AG20443 (cell line): ENCODE measurements around the gene PRPH2.
"Not testable (repeated sequence)": the region's sequence is repeated elsewhere in the genome, so short reads cannot be mapped to it uniquely, and the experiment has no call there.

Source experiments
- DNase-seq: peaks from one replicate; pipeline ENCODE4 v3.0.0; 2012; ENCODE audit warnings: low spot score, mixed read lengths

Gene PRPH2

DNA sequence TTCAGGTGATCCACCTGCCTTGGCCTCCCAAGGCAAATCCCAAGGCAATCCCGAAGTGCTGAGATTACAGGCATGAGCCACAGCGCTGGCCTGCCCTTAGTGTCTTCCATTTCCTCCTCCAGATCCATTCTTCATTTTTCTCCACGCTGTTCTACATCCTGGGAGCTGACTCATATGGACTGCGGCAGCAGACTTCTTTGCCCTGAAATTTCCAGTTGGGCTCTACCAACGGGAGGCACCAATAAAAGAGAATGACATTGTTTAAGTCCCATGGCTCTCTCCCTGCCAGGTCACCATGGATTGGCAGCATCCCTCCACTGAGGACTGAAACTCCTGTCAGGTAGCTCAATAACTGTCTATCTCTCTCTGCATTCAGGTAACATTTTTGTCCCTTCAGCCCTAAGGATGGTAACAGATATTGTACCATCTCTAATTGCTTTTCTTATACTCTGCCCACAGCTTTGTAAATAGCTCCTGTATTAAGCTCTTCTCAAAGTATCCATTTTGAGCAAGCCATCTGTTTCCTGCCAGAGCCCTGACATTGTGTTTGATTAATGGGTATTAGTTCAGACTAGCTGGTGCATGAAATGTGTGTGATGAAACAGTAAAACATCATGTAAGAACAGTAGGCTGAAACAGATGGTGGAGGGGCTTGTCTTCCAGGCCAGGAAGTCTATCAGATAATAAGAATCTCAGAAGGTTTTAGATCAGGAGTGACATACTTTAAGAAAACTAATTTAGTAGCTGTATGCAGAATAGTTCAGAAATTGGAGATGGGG is 19.9 kb upstream of the PRPH2 start:
- no peak for DNase-seq

DNA sequence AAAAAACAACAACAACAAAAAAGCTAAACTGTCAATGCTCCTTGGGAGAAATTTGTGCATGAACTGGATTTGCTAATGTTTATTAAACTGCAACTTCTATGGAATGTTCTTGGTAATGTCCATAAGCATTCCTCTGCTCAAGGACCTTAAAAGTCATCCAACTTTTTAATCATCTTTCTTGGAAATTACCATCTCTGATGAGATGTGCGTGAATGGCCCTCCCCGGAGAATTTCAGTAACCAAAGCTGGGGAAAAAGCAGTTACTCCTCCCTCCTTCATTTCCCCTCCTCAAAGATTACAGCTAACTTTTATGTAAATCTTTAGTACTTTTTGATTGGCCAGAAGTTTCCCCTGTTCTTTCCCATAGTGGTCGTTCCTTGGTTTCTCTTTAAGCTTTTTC is 18.3 kb upstream of the PRPH2 start:
- DNase-seq: peak; percentile 42

DNA sequence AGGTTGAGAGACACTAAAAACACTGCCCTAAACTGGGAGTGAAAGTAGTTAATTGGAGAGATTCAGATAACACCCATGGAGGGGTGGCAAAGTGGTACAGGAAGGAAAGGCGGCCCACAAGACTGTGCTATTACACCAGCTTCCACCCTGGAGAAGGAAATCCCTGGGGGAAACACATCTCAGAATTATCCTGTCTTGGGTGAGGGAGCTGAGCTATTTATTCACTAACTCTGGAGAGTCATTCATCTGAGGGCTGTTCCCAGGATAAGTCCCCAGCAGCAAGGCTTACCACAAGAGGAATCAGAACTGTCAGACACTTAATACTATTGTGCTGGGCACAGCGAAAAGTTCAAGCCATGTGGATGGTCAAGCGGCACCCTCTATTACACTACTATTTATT is 13.6 kb upstream of the PRPH2 start:
- DNase-seq: no peak

DNA sequence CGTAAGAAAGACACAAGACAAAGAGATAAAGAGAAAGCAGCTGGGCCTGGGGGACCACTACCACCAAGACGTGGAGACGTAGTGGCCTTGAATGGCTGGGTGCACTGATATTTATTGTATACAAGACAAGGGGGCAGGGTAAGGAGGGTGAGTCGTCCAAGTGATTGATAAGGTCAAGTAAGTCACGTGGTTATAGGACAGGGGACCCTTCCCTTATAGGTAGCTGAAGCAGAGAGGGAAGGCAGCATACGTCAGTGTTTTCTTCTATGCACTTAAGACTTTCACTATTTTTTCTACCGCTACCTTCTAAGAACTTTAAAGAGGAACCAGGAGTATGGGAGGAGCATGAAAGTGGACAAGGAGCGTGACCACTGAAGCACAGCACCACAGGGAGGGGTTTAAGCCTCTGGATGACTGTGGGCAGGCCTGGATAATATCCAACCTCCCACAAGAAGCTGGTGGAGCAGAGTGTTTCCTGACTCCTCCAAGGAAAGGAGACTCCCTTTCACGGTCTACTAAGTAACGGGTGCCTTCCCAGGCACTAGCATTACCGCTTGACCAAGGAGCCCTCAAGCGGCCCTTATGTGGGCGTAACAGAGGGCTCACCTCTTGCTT is 11.6 kb upstream of the PRPH2 start:
- not testable (repeated sequence) for DNase-seq

DNA sequence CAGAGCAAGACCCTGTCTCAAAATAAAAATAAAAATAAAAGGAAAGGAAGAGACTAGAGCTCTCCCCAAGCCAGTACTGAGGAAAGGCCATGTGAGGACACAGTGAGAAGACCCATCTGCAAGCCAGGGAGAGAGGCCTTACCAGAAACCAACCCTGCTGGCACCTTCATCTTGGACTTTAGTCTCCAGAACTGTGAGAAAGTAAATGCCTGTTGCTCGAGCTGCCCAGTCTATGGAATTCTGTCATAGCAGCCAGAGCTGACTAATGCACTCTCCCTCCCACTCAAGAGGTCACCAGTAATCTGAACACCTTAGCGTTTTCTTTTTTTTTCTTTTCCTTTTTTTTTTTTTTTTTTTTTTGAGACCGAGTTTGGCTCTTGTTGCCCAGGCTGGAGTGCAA is 7.3 kb upstream of the PRPH2 start:
- DNase-seq: no peak

DNA sequence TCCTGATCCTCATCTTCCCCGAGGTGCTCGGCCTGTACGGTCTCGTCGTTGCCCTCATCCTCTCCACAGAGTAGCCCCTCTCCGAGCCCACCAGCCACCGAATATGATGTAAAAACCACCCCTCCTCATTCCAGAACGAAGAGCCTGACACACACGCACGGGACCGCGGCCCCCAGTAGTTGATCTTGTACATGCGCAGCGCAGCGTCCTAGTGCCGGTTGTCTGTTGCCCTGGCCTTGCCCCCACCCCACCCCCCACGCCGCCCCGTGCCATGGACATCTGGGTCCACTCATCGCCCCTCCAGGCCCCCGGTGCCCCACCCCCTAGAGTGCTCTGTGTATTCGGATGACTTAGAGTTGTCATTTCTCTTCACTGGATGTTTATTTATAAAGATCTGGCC is 5.2 kb upstream of the PRPH2 start:
- DNase-seq: no peak

DNA sequence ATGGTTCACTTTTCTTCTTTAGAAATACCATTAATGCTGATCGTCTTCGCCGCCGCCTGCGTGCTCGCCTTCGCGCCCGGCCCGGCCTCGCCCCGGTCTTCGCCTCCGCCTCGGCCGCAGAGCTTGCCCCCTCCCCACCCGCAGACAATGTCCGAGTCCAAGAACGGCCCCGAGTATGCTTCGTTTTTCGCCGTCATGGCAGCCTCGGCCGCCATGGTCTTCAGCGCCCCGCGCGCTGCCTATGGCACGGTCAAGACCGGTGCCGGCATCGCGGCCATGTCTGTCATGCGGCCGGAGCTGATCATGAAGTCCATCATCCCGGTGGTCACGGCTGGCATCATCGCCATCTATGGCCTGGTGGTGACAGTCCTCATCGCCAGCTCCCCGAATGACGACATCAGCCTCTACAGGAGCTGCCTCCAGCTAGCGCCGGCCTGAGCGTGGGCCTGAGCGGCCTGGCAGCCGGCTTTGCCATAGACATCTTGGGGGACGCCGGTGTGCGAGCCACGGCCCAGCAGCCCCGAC is 4.8 kb upstream of the PRPH2 start:
- DNase-seq: peak; percentile 39

DNA sequence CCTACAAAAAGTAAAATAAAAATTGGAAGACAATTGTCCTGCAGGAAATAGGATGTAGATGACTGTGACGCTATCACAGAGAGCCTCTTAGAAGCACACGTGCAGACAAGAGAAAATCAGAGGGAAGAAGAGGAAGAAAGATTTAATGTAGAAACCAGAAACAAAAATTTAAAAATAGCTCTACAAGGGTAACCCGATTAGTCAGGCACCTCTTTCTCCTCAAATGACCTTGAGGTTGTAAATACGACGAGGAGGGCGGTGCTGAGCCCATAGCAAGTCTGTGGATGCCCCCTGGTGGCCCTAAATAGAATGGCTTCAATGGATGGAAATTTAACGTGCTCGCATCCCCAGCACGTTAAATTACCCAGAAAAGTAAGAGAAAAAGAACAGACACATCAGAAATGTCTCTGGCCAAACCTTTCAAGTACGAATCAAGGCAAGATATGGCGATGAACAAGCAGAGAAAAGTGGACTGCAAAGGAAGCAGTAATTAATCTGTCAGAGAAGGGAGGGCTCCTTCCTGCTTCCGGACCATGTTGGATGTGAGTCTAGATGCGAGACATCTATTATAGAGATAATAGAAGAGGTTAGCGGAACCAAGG is 4.2 kb upstream of the PRPH2 start:
- DNase-seq: peak; percentile 86

DNA sequence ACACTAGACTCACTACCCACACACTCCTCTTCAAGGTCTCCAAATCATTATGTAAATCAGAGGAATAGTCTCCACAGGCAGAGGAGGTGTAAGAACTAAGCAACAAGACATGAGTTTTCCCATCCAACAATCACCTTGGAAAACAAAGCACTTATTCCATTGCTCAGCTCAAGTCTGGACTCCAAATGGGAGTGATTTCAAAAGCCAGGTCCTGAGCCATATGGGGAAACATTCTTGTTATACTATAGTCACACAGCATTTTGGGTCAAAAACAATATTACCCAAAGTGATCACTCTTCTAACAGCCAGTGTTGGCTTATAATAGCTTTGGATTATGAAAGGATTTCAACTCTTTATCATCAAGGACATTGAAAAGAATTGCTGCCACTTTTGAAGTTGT is 3.6 kb upstream of the PRPH2 start:
- no peak for DNase-seq

DNA sequence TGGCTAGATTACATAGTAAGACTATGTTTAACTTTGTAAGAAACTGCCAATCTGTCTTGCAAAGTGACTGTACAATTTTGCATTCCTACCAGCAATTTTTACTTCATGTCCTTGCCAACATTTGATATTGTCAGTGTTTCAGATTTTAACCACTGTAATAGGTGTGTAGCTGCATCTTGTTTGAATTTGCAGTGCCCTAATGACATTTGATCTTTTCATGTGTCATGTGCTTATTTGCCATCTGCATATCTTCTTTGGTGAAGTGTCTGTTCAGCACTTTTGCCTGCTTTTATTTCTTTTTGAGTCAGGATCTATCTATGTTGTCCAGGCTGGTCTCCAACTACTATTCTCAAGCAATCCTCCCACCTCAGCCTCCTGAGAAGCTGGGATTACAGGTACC is 2.4 kb upstream of the PRPH2 start:
- no peak for DNase-seq

DNA sequence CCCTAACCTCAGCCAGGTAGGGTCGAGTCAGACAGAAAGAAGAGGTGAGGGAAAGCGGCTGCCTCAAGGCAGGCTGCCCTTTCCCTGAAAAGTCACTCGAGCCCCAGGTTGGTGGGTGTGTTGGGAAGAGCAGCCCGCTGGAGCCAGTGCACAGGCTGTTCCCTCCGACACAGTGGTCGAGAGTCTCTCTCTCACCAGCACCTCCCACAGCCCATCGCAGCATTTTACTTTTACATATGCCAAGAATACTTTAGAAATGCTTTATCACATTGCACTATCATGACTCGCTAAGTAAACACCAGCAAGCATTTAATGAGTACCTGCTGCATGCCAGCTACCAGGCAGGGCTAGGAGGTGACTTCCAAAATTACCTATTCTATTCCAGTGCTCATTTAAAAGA is 1.7 kb downstream of the PRPH2 start:
- no peak for DNase-seq

DNA sequence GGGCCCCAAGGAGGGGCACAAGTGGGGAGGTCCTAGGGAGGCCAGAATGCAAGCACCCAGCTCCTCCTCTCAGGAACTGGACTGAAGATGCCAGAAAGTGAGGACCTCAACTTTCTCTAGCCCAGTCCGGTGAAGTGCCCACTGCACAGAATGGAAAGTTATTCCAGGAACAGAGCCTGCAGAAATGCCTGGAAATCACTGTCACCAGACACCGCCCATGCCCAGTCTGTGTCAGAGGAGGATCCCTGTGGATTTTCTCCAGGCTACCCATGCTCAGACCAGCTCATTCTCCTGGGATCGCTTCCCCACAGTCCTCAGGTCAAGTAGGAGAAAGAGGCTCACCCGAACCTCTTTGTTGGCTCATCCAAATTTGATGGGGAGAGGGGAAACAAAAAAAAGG is 6.5 kb downstream of the PRPH2 start:
- no peak for DNase-seq

DNA sequence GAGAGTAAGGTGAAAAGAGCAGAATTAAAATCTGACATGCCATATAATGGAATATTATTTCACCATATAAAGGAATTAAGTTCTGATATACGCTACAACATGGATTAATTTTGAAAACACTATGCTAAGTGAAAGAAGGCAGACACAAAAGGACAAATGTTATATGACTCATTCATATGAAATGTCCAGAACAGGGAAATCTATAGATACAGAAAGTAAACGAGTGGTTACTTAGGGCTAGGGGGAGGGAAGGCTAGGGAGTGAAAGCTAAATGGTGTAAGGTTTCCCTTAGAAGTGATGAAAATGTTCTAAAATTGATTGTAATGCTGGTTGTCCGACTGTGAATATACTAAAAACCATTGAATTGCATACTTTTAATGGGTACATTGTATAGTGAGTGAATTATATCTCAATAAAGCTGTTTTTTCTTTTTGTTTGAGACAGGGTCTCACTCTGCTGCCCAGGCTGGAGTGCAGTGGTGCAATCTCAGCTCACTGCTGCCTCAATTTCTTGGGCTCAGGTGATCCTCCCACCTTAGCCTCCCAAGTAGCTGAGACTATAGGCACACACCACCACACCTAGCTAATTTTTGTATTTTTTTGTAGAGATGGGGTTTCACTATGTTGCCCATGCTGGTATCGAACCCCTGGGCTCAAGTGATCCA is 8.2 kb downstream of the PRPH2 start:
- DNase-seq: no peak

DNA sequence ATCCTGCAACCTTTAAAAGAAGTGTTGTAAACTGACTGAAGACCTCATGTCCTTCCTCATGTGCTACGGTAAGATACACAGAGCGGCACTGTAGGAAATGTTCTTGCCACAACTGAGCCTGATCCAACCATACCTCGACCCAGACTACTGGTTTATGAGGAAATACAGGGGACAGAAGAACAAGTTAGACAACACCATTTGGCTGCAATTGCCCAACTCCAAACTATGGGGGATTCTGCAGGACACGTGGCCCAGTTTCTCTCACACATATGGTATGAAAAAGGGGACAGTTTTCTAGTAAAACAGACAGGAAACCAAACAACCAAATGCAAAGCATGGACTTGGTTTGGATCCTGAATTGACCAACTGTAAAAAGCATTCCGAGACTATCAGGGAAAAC is 10.5 kb downstream of the PRPH2 start:
- DNase-seq: no peak

DNA sequence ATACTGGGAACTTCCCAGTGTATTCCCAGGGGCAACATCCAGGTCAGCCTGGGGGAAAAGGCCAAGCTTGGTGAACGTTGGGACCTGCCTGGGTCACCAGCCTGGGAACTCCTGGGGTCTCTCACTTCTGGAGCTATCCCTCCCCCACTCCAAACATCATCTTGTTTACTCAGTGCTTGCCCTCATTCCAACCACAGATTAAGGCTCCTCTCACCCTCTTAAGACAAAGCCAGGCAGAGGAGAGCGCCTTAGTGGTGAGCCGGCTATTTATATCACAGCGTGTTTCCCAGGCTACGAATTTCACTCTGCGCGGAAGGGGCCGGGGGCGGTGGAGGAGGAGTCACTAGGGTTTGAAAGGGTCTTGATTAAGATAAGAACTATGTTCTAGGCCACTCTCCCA is 12.1 kb downstream of the PRPH2 start:
- DNase-seq: no peak

DNA sequence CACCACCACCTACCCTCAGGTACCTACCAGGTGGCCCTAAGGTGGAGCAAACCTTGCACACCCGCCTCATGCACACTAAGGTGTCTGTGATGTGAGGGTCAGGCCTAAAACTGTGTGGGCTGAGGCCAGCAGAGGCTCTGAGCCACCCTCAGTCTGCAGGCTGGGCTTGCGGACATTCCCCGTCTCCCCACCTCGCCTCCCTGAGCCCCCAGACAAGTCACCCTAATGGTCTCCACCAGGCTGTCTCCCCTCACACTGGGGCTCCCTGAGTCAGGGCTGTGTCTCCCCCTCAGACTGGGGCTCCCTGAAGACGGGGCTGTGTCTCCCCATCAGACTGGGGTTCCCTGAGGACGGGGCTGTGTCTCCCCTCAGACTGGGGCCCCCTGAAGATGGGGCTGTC is 12.5 kb downstream of the PRPH2 start:
- no peak for DNase-seq

DNA sequence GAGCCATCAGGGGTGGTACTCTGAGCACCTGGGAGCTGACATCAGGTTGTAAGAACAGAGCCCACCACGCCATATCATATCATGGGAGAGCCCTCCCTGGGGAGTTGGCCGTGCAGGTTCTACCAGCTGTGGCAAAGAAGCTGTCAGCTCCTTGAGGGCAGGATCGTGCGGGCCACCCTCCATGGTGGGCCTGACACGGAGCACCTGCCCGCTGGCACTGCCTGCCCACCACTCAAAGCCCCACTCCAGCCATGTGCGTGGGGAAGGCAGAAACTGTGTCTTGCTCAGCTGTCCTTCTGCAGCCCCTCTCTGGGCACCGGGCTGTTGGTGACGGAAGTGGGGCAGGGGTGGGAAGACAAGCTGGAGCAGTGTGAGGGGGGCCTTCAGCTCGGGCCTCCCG is 14.3 kb downstream of the PRPH2 start:
- DNase-seq: no peak

DNA sequence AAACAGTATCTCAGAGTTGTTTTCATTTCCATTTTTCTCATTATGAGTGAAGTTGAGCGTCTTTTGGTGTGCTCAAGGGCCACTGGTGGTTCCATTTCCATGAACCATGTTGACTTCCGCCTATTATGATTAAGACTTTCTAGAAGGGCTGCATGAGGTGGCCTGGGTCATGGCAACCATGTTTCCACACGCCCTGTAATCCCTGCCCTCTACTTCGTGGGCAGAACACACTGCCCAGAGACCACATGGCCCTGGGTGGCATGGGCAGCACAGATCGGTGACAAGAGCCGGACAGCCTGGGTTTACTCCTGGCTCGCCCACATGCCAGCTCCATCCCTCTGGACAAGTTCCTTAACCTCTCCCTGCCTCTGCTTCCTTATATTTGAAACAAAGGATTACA is 14.8 kb downstream of the PRPH2 start:
- DNase-seq: no peak

DNA sequence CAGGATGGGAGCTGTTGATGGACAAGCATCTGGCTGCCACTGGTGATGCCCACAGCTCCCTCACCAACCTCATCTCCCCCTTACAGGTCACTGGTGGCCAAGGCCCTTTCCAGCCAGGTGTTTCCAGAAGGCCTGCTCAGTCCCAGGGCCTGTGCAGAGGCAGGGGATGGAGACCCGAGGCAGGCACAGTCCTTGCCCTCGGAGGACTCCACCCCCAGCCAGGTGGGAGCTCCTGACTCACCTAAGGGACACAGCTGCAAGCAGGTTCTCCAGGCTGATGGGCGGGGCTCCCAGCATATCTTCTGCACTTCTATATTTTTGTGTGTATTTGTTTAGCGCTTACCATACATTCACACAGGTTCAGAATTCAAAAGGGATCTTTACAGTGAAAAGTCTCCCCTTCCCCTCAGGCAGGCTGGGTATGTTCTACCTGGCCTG is 17.4 kb downstream of the PRPH2 start:
- no peak for DNase-seq

DNA sequence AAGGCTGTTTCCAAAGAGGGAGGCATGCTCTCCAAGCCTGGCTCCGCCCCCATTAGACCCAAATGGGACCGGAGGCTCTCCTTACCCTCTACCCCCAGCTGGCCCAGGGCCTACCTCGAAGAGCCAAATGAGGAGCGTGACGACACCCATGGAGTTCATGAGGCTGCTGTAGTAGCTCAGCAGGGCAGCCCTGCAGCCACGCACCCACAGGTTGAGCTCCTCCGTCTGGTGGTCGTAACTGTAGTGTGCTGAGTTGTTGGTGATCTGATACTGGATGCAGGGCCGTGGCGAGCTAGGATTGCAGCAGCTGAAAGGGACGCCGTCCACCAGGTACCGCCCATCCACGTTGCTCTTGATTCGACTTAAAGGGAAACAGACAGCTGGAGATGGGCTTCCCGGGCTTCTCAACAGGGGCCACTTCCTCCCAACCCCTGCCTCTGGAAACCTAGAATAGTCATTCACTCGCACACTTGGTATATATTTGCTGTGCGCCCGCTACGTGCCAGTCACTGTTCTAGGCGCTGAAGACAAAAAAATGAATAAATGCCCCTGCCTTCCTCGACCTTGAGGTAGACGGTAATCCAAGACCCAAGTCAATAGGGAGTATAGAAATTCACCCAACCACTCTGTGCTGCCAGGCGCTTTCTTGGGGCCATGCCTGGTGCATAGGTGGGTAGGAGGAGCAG is 18.0 kb downstream of the PRPH2 start:
- DNase-seq: no peak

DNA sequence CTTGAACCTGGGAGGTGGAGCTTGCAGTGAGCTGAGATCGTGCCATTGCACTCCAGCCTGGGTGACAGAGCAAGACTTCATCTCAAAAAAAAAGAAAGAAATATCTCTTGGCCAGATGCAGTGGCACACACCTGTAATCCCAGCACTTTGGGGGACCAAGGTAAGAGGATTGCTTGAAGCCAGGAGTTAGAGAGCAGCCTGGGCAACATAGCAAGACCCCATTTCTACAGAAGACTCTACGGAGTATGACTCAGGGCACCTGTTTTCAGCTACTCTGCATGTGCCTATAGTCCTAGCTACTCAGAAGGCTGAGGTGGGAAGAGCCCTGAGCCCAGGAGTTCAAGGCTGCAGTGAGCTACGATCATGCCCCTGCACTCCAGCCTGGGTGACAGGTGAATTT is 19.6 kb downstream of the PRPH2 start:
- not testable (repeated sequence) for DNase-seq

DNA sequence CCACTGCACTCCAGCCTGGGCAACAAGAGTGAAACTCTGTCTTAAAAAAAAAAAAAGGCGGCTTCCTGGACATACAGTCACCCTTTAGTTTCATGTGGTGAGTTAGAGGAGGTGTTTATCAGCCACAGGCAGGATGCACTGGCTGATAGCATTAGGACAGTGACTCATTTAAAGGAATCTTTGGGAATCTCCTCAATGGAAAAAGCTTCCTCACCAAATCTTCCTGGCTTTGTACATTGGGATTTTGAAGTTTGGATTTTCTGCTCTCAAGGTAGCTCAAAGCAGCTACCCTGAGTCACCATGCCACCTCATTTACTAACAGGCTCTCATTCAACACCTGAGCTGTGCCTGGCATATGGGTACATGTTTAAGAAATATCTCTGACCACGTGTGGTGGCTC is 20.2 kb downstream of the PRPH2 start:
- peak; percentile 33 for DNase-seq
